ENCODE measurements around the gene C15orf61. TPM values are rescaled to one million over a fixed set of nuclear protein-coding genes. Genes with fewer than 3 reads are reported as not detected.
A peak's percentile ranks its signal among the peaks of the same experiment; 100 is the strongest.

C15orf61 gene
- total and polyA plus RNA-seq, 5 donors from 2014 or later = 8.6 to 13.9 (median 9.9) TPM

GRCh38 chr15:67534360-67534759, 13.4 kb downstream of the C15orf61 start:
- Histone ChIP-seq H3K9me3 (ENCODE audit: control insufficient read depth in 2 of 2, low read length in 2 of 2) (no peaks in the 10 kb centered on the region), H3K4me3 (ENCODE audit: low read depth, low read length) (no peak overlapping the region), H3K27ac (ENCODE audit: insufficient read depth, low read length, poor library complexity, severe bottlenecking) (no peak overlapping the region), H3K36me3 (ENCODE audit: control insufficient read depth, insufficient read depth, low read length) (peaks cover 2% of the 10 kb centered on the region), H3K4me1 (ENCODE audit: control insufficient read depth, insufficient read depth, low read length, poor library complexity, severe bottlenecking) (no peaks in the 10 kb centered on the region), H3K27me3 (ENCODE audit: control insufficient read depth, insufficient read depth, low read length) (peaks cover 1% of the 10 kb centered on the region)
- Mint-ChIP-seq H3K9me3 (no peaks in the 10 kb centered on the region), H3K36me3 (no peaks in the 10 kb centered on the region), H3K27me3 (peaks cover 24% of the 10 kb centered on the region), H3K4me1 (peaks cover 7 to 18% (median 12%) of the 10 kb centered on the region in 4 donors), H3K27ac (no peak overlapping the region), H3K4me3 (no peak overlapping the region)
- ATAC-seq (ENCODE audit: low read depth in 2 of 2) (no peak), DNase-seq (no peak)

GRCh38 chr15:67537771-67538170, 16.8 kb downstream of the C15orf61 start:
- Histone ChIP-seq H3K27me3 (ENCODE audit: control insufficient read depth, insufficient read depth, low read length) (no peaks in the 10 kb centered on the region), H3K9me3 (ENCODE audit: control insufficient read depth in 2 of 2, low read length in 2 of 2) (no peaks in the 10 kb centered on the region), H3K36me3 (ENCODE audit: control insufficient read depth, insufficient read depth, low read length) (no peaks in the 10 kb centered on the region), H3K27ac (ENCODE audit: insufficient read depth, low read length, poor library complexity, severe bottlenecking) (no peak overlapping the region), H3K4me3 (ENCODE audit: low read depth, low read length) (no peak overlapping the region), H3K4me1 (ENCODE audit: control insufficient read depth, insufficient read depth, low read length, poor library complexity, severe bottlenecking) (peaks cover 11% of the 10 kb centered on the region)
- Mint-ChIP-seq H3K9me3 (peaks cover 0 to 2% (median 0%) of the 10 kb centered on the region in 7 donors), H3K36me3 (no peaks in the 10 kb centered on the region), H3K27ac (no peak overlapping the region), H3K4me1 (peaks cover 17 to 34% (median 21%) of the 10 kb centered on the region in 4 donors), H3K27me3 (peaks cover 19% of the 10 kb centered on the region), H3K4me3 (peak overlapping the region in 2 of 4 donors; percentile 24 to 30)
- DNase-seq (no peak), ATAC-seq (ENCODE audit: low read depth in 2 of 2) (no peak)

GRCh38 chr15:67542420-67543347, 21.8 kb downstream of the C15orf61 start, which contains the start of gene MAP2K5:
MAP2K5 (plus strand) TSS chr15:67542703; CDS start chr15:67543336, 633 bp downstream.
- ATAC-seq (ENCODE audit: low read depth in 2 of 2) (peak; percentile 80), DNase-seq (peak; percentile 79 to 87 (median 81))
- Histone ChIP-seq H3K36me3 (ENCODE audit: control insufficient read depth, insufficient read depth, low read length) (peaks cover 10% of the 10 kb centered on the region), H3K27ac (ENCODE audit: insufficient read depth, low read length, poor library complexity, severe bottlenecking) (peak within 1 kb of the TSS; percentile 85), H3K4me1 (ENCODE audit: control insufficient read depth, insufficient read depth, low read length, poor library complexity, severe bottlenecking) (peaks cover 25% of the 10 kb centered on the region), H3K9me3 (ENCODE audit: control insufficient read depth in 2 of 2, low read length in 2 of 2) (no peaks in the 10 kb centered on the region), H3K4me3 (ENCODE audit: low read depth, low read length) (peak within 1 kb of the TSS; percentile 99), H3K27me3 (ENCODE audit: control insufficient read depth, insufficient read depth, low read length) (no peaks in the 10 kb centered on the region)
- Mint-ChIP-seq H3K4me3 (peak within 1 kb of the TSS; percentile 95 to 99 (median 97)), H3K27ac (peak within 1 kb of the TSS; percentile 96 to 100 (median 98)), H3K27me3 (peaks cover 6% of the 10 kb centered on the region), H3K4me1 (peaks cover 17 to 74% (median 40%) of the 10 kb centered on the region in 4 donors), H3K36me3 (peaks cover 10% of the 10 kb centered on the region), H3K9me3 (peaks cover 0 to 2% (median 0%) of the 10 kb centered on the region in 7 donors)

- peak overlapping the region; percentile 65 for H3K4me3 ChIP-seq (ENCODE audit: low read depth, low read length)
- Mint-ChIP-seq H3K4me1 (peaks cover 17 to 77% (median 41%) of the 10 kb centered on the region in 4 donors), H3K27ac (peak overlapping the region; percentile 57 to 96 (median 91)), H3K4me3 (peak overlapping the region; percentile 95 to 99 (median 97)), H3K9me3 (peaks cover 0 to 2% (median 0%) of the 10 kb centered on the region in 7 donors), H3K36me3 (peaks cover 13% of the 10 kb centered on the region), H3K27me3 (no peaks in the 10 kb centered on the region)
- H3K9me3 ChIP-seq (ENCODE audit: control insufficient read depth in 2 of 2, low read length in 2 of 2) = no peaks in the 10 kb centered on the region
- peak overlapping the region; percentile 85 for H3K27ac ChIP-seq (ENCODE audit: insufficient read depth, low read length, poor library complexity, severe bottlenecking)
- peaks cover 10% of the 10 kb centered on the region for H3K36me3 ChIP-seq (ENCODE audit: control insufficient read depth, insufficient read depth, low read length)
- DNase-seq = no peak
- H3K4me1 ChIP-seq (ENCODE audit: control insufficient read depth, insufficient read depth, low read length, poor library complexity, severe bottlenecking) = peaks cover 25% of the 10 kb centered on the region
- no peak for ATAC-seq (ENCODE audit: low read depth in 2 of 2)
- H3K27me3 ChIP-seq (ENCODE audit: control insufficient read depth, insufficient read depth, low read length) = no peaks in the 10 kb centered on the region
Measured at GRCh38 chr15:67543348-67543718, 22.4 kb downstream of the C15orf61 start.

- Mint-ChIP-seq H3K36me3 (peaks cover 17% of the 10 kb centered on the region), H3K4me1 (peaks cover 15 to 78% (median 44%) of the 10 kb centered on the region in 4 donors), H3K9me3 (peaks cover 0 to 2% (median 0%) of the 10 kb centered on the region in 7 donors), H3K27me3 (no peaks in the 10 kb centered on the region), H3K4me3 (peak overlapping the region; percentile 75 to 99 (median 96)), H3K27ac (peak overlapping the region in 2 of 3 donors; percentile 90 to 96)
- Histone ChIP-seq H3K4me1 (ENCODE audit: control insufficient read depth, insufficient read depth, low read length, poor library complexity, severe bottlenecking) (peaks cover 25% of the 10 kb centered on the region), H3K4me3 (ENCODE audit: low read depth, low read length) (peak overlapping the region; percentile 65), H3K9me3 (ENCODE audit: control insufficient read depth in 2 of 2, low read length in 2 of 2) (no peaks in the 10 kb centered on the region), H3K27me3 (ENCODE audit: control insufficient read depth, insufficient read depth, low read length) (no peaks in the 10 kb centered on the region), H3K36me3 (ENCODE audit: control insufficient read depth, insufficient read depth, low read length) (peaks cover 12% of the 10 kb centered on the region), H3K27ac (ENCODE audit: insufficient read depth, low read length, poor library complexity, severe bottlenecking) (no peak overlapping the region)
- ATAC-seq (ENCODE audit: low read depth in 2 of 2) = no peak
- DNase-seq = no peak
Measured at GRCh38 chr15:67544475-67544874, 23.5 kb downstream of the C15orf61 start.

GRCh38 chr15:67545864-67546263, 24.9 kb downstream of the C15orf61 start:
- no peak overlapping the region for H3K27ac ChIP-seq (ENCODE audit: insufficient read depth, low read length, poor library complexity, severe bottlenecking)
- H3K9me3 ChIP-seq (ENCODE audit: control insufficient read depth in 2 of 2, low read length in 2 of 2) = no peaks in the 10 kb centered on the region
- DNase-seq = no peak
- ATAC-seq (ENCODE audit: low read depth in 2 of 2) = no peak
- H3K9me3 Mint-ChIP-seq = peaks cover 0 to 2% (median 0%) of the 10 kb centered on the region in 7 donors
- peaks cover 11 to 69% (median 40%) of the 10 kb centered on the region in 4 donors for H3K4me1 Mint-ChIP-seq
- H3K27me3 Mint-ChIP-seq = no peaks in the 10 kb centered on the region
- H3K27ac Mint-ChIP-seq = peak overlapping the region in 2 of 3 donors; percentile 36 to 96
- H3K4me1 ChIP-seq (ENCODE audit: control insufficient read depth, insufficient read depth, low read length, poor library complexity, severe bottlenecking) = peaks cover 22% of the 10 kb centered on the region
- H3K36me3 Mint-ChIP-seq = peaks cover 24% of the 10 kb centered on the region
- no peaks in the 10 kb centered on the region for H3K27me3 ChIP-seq (ENCODE audit: control insufficient read depth, insufficient read depth, low read length)
- H3K4me3 ChIP-seq (ENCODE audit: low read depth, low read length) = no peak overlapping the region
- peaks cover 18% of the 10 kb centered on the region for H3K36me3 ChIP-seq (ENCODE audit: control insufficient read depth, insufficient read depth, low read length)
- peak overlapping the region in 3 of 4 donors; percentile 15 to 99 (median 70) for H3K4me3 Mint-ChIP-seq

- Histone ChIP-seq H3K36me3 (ENCODE audit: control insufficient read depth, insufficient read depth, low read length) (peaks cover 18% of the 10 kb centered on the region), H3K9me3 (ENCODE audit: control insufficient read depth in 2 of 2, low read length in 2 of 2) (no peaks in the 10 kb centered on the region), H3K27ac (ENCODE audit: insufficient read depth, low read length, poor library complexity, severe bottlenecking) (no peak overlapping the region), H3K4me1 (ENCODE audit: control insufficient read depth, insufficient read depth, low read length, poor library complexity, severe bottlenecking) (peaks cover 16% of the 10 kb centered on the region), H3K27me3 (ENCODE audit: control insufficient read depth, insufficient read depth, low read length) (no peaks in the 10 kb centered on the region), H3K4me3 (ENCODE audit: low read depth, low read length) (no peak overlapping the region)
- peak overlapping the region in 1 of 4 donors; percentile 99 for H3K4me3 Mint-ChIP-seq
- H3K9me3 Mint-ChIP-seq = no peaks in the 10 kb centered on the region
- no peaks in the 10 kb centered on the region for H3K27me3 Mint-ChIP-seq
- no peak for DNase-seq
- H3K36me3 Mint-ChIP-seq = peaks cover 27% of the 10 kb centered on the region
- H3K4me1 Mint-ChIP-seq = peaks cover 7 to 62% (median 34%) of the 10 kb centered on the region in 4 donors
- peak overlapping the region in 1 of 3 donors; percentile 7 for H3K27ac Mint-ChIP-seq
- ATAC-seq (ENCODE audit: low read depth in 2 of 2) = no peak
Measured at GRCh38 chr15:67547064-67547463, 26.1 kb downstream of the C15orf61 start.
